ENCODE results near the gene SYT12. TPM values are rescaled to one million over a fixed set of nuclear protein-coding genes. Genes with fewer than 3 reads are reported as not detected.

The SYT12 gene
- total RNA-seq, 6 experiments from 2014 or later: not detected

DNA sequence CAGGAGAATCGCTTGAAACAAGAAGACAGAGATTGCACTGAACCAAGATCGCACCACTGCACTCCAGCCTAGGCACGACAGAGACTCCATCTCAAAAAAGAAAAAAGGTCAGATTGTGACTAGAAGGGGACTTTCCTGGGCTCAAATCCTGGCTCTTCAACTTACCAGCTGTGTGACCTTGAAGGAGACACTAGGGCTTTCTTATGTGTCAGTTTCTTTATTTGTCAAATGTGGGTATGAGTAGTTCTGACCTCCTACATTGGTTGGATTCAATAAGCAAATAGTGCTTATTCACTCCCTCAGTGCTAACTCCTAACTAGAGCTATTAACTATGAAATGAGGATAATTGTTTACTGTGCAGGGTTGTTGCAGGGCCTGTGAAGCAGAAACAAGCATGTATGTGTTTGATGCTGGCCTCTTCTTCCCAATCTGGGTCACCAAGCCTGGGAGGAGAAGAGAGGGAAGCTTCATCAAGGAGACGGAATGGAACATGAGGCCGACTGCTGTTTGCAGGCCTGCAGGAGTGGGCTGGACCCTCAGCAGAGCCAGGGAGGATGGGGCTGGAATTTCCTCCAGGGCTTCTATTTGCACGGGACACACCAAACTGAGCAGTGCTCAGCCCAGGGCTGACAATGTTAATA lies 56.3 kb downstream of the SYT12 start:
- Mint-ChIP-seq H3K9me3 (no peaks in the 10 kb centered on the region), H3K27me3 (ENCODE audit: insufficient read depth) (peaks cover 7% of the 10 kb centered on the region), H3K4me1 (ENCODE audit: low read depth) (peaks cover 20% of the 10 kb centered on the region), H3K36me3 (ENCODE audit: low read depth) (no peaks in the 10 kb centered on the region), H3K27ac (no peak overlapping the region), H3K4me3 (no peak overlapping the region)
- DNase-seq: no peak
- TF ChIP-seq, protein P1, sequence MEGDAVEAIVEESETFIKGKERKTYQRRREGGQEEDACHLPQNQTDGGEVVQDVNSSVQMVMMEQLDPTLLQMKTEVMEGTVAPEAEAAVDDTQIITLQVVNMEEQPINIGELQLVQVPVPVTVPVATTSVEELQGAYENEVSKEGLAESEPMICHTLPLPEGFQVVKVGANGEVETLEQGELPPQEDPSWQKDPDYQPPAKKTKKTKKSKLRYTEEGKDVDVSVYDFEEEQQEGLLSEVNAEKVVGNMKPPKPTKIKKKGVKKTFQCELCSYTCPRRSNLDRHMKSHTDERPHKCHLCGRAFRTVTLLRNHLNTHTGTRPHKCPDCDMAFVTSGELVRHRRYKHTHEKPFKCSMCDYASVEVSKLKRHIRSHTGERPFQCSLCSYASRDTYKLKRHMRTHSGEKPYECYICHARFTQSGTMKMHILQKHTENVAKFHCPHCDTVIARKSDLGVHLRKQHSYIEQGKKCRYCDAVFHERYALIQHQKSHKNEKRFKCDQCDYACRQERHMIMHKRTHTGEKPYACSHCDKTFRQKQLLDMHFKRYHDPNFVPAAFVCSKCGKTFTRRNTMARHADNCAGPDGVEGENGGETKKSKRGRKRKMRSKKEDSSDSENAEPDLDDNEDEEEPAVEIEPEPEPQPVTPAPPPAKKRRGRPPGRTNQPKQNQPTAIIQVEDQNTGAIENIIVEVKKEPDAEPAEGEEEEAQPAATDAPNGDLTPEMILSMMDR (IDR thresholded peaks at IDR 0.05): no peak

DNA sequence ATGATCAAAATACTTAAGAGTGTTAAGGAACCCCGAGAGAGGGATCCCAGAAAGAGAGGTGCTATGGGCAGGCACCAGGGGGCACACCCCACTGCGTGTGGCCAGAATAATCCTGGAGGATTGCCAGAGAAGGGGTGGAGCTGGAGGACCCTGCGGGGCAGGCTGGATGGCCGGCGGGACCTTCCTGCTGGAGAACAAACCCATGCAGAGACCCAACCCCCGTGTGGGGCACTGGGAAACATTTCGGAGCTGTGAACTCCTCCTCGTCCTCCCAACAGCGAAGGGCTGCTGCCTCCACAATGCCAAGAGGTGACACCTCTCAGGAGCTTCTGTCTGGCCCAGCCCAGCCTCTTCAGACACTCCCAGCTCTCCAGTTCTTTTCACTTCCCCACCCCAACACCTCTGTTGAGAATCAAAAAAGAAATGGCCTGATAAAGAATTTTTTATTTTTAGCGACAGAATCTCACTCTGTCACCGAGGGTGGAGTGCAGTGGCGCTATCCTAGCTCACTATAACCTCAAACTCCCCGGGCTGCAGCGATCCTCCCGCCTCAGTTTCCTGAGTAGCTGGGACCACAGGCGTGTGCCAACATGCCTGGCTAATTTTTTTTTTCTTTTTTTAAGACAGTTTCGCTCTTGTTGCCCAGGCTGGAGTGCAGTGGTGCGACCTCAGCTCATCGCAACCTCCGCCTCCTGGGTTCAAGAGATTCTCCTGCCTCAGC lies 59.3 kb downstream of the SYT12 start:
- H3K36me3 Mint-ChIP-seq (ENCODE audit: low read depth): no peaks in the 10 kb centered on the region
- no peaks in the 10 kb centered on the region for H3K9me3 Mint-ChIP-seq
- no peak for DNase-seq
- no peak overlapping the region for H3K27ac Mint-ChIP-seq
- peaks cover 5% of the 10 kb centered on the region for H3K27me3 Mint-ChIP-seq (ENCODE audit: insufficient read depth)
- H3K4me3 Mint-ChIP-seq: no peak overlapping the region; the same call in 1 of the 2 replicates
- TF ChIP-seq, protein P1 (IDR thresholded peaks at IDR 0.05): no peak
- peaks cover 20% of the 10 kb centered on the region for H3K4me1 Mint-ChIP-seq (ENCODE audit: low read depth)

DNA sequence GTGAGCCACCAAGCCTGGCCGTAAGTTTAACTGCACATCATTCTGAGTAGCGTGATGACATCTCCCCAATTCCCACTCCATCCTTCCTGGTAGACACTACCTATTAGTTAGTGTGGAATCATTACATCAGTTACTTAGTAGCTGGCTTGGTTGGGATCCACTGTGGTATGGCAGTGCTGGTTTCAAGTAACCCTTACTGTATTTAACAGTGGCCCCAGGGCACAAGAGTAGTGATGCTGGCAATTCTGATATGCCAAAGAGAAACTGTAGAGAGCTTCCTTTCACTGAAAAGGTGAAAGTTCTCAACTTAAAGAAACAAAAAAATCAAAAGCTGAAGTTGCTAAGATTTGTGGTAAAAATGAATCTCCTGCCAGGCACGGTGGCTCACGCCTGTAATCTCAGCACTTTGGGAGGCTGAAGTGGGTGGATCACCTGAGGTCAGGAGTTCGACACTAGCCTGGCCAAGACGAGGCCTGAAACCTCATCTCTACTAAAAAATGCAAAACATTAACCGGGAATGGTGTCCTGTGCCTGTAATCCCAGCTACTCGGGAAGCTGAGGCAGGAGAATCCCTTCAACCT lies 60.9 kb downstream of the SYT12 start:
- no peaks in the 10 kb centered on the region for H3K9me3 Mint-ChIP-seq
- H3K4me3 Mint-ChIP-seq: no peak overlapping the region
- no peak overlapping the region for H3K27ac Mint-ChIP-seq
- no peaks in the 10 kb centered on the region for H3K36me3 Mint-ChIP-seq (ENCODE audit: low read depth)
- TF ChIP-seq, protein P1 (IDR thresholded peaks at IDR 0.05): no peak
- DNase-seq: no peak
- peaks cover 2% of the 10 kb centered on the region; the same call in 1 of the 2 replicates for H3K27me3 Mint-ChIP-seq (ENCODE audit: insufficient read depth)
- H3K4me1 Mint-ChIP-seq (ENCODE audit: low read depth): peaks cover 12% of the 10 kb centered on the region

GRCh38 chr11:67085617-67086016 lies 62.7 kb downstream of the SYT12 start:
- DNase-seq: no peak
- Mint-ChIP-seq H3K27ac (no peak overlapping the region), H3K36me3 (ENCODE audit: low read depth) (no peaks in the 10 kb centered on the region), H3K9me3 (no peaks in the 10 kb centered on the region), H3K4me1 (ENCODE audit: low read depth) (peaks cover 7% of the 10 kb centered on the region), H3K4me3 (no peak overlapping the region), H3K27me3 (ENCODE audit: insufficient read depth) (peaks cover 2% of the 10 kb centered on the region)
- TF ChIP-seq, protein P1 (IDR thresholded peaks at IDR 0.05): no peak

DNA sequence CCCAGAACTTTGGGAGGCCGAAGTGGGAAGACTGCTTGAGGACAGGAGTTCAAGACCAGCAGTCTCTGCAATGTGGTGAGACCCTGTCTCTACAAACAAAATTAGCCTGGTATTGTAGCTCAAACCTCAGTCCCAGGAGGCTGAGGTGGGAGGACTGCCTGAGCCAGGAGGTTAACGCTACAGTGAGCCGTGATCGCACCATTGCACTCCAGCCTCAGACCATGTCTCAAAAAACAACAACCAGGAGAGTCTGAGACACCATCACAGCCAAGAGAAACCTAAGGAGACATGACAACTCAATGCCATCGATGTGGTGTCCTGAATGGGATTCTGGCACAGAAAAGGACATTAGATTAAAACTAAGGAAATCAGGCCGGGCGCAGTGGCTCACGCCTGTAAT lies 67.8 kb downstream of the SYT12 start:
- Mint-ChIP-seq H3K4me1 (ENCODE audit: low read depth) (no peaks in the 10 kb centered on the region), H3K36me3 (ENCODE audit: low read depth) (no peaks in the 10 kb centered on the region), H3K27ac (no peak overlapping the region), H3K9me3 (no peaks in the 10 kb centered on the region), H3K27me3 (ENCODE audit: insufficient read depth) (peaks cover 5% of the 10 kb centered on the region), H3K4me3 (no peak overlapping the region)
- TF ChIP-seq, protein P1 (IDR thresholded peaks at IDR 0.05): no peak
- no peak for DNase-seq
